HG02973 (cell line): ENCODE measurements around the gene CELA2B.
"Not testable (repeated sequence)": the region's sequence is repeated elsewhere in the genome, so short reads cannot be mapped to it uniquely, and the experiment has no call there.

Experiments
- ATAC-seq: cut with Tn5 transposase; IDR thresholded peaks from one replicate; pipeline ENCODE4 v1.9.1; 2021; ENCODE audit warnings: moderate library complexity; ENCODE audit not compliant: unreplicated experiment

The CELA2B gene

DNA sequence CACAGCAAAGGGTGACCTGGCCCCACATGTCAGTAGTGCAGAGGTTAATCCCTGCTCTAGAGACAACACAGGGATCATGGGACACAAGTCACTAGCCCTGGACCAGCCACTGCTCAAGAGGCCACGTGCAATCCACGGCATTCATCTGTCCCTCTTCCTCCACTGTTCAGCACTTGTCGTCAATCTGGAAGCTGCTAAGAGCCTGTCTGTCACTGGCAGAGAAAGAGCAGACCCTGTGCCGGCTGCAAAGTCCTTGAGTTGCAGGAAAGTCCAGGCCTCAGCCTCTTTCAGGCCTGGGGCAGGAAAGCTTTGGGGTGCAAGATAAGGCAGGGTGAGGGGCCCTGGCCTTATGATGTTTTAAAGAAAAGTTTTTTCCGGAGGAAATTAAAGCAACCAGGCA is 16.7 kb downstream of the CELA2B start:
- no peak for ATAC-seq

- ATAC-seq: no peak
Measured at GRCh38 chr1:15493869-15494390, 18.0 kb downstream of the CELA2B start.

DNA sequence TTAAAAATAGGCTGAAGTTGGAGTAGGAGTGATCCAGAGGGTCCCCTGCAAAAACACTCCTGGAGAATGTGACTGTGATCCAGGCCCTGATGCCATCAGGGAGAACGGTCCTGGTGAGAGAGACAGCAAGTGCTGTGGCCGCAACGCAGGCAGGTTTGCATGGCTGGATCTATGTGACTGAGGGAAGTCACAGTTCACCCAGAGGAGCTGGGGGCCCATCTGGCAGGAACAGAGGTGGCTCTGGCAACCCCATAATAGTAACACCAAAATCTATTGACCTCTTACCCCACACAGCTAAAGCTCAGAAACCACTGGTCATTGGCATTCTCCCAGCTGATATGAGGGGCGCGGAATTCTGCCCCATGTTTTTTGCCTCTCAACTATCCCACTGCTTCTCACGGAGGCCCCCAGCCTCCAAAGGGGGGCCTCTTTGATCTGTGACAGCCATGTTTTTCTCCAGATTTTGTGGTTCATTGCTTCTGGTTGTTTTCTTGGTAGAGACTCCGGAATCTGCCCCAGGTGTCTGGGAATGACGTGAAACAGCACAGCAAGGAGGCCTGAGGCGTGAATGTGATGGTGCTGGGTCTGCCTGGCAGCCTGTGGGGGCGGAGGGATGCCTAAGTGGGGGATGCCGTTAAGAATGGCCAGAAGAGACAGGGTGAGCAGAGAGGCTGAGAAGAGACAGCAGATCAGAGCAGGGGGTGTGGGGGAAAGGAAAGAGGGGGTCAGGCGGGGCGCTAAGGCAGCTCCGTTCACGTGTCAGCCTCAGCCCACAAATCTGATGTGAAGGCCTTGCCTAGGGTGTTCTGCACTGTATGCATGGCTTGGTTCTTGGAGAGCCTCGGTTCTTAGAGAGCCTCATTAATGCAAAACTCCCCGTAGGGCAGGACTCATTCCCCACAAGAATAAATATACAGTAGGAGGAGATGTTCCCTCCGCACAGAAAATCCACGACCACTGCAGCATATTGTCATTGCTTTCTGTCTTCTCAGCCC is 24.6 kb downstream of the CELA2B start:
- ATAC-seq: no peak

GRCh38 chr1:15501208-15502032 is 25.5 kb downstream of the CELA2B start:
- no peak for ATAC-seq

DNA sequence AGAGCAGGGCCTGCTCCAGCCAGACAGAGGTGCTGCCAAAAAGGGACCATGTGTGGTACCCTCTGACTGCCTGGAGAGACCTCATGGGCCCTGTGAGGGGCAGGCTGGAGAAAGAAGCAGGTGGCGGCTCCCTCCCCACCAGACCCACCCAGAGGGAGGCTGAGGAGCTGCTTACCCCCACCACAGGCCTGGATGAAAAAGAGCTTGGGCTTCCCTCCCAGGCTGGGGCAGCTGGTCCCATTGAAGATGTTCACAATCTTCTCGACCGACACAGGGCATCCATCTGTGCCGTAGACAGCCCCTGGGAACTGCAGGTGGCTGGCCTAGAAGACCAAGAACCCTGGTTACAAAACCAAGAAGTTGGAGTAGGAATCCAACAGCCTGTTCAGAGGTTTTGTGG is 28.5 kb downstream of the CELA2B start:
- no peak for ATAC-seq

DNA sequence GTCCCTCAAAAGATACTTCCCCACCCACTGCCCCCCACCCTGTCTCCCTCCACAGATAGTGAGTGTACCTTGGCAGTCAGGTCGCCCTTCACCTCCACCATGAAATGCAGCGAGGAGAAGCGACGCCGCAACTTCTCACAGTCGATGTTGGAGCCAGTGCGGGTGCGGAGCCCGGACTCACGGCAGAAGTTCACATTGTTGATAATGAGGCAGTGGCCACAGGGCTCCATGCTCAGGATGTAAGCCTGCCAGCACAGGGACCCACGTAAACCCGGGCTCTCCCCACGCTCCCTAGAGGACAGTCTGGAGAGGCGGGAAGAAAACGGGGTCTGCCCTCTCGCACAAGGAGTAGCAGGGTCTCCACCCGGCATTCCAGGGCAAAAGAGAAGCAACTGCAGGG is 30.9 kb downstream of the CELA2B start:
- ATAC-seq: no peak

DNA sequence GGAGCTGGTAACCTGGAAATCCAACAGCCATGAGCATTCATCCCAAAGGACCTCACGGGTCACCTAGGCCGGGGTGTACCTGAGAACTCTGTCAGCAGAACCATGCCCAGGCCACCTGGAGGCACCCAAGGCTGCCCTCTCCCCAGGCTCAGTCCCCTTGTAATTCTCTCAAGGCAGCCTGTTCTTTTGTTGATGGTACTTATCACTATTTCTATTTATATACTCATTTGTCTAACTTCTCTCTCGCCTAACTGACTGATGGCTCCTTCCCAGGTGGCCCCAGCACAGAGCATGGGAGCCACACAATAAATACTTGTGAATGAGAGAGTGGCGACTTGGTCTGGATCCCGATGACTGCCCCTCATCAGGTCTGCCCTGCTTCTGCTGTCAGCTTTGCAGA is 31.4 kb downstream of the CELA2B start:
- no peak for ATAC-seq

GRCh38 chr1:15508700-15509487 is 33.0 kb downstream of the CELA2B start:
- no peak for ATAC-seq

DNA sequence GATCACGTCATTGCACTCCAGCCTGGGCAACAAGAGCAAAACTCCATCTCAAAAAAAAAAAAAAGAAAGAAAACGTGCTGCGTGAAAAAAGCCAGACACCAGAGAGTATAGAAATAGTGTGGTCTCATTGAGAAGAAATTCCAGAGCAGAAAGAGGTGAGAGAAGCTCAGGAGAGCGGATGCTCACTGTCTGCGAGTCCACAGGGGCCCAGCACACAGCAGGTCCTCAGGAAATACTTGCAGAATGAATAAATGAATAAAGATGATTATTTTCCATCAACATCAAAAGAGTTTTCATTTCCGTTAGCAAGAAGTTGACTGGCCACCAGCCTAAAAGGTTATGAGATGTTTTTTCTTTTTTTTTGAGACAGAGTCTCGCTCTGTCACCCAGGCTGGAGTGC is 33.7 kb downstream of the CELA2B start:
- no peak for ATAC-seq

- ATAC-seq: no peak
Measured at GRCh38 chr1:15510611-15511405, 34.9 kb downstream of the CELA2B start.

DNA sequence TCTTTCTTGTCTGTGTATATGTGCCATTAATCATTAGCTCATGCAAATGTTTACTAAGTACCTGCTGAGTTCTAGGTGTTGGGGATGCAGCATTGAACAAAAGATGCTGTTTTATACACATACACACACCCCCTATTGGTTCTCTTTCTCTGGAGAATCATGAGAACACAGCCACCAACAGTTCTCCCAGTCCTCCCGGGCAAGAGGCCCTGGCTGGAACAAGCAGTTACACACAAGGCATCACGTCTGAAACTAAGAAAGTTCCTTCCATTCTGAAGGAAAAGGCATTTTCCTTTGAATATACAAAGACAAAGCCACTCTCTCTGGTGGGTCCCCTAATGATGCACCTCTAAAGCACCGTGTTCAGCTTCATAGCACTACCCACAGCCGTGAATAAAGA is 37.3 kb downstream of the CELA2B start:
- no peak for ATAC-seq

GRCh38 chr1:15513919-15514318 is 38.0 kb downstream of the CELA2B start:
- no peak for ATAC-seq

DNA sequence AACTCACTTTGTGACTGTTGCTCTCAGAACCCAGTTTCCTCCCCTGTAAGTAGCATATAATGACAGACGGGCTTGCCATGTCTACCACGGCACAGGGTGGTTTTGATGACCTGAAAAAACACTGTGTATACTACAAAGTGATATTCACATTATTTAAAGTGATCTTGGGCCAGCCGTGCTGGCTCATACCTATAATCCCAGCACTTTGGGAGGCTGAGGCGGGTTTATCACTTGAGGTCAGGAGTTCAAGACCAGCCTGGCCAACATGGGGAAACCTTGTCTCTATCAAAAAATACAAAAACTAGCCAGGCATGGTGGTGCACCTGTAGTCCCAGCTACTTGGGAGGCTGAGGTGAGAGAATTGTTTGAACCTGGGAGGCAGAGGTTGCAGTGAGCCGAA is 38.7 kb downstream of the CELA2B start:
- not testable (repeated sequence) for ATAC-seq

GRCh38 chr1:15515022-15515663 is 39.2 kb downstream of the CELA2B start:
- peak; percentile 50 for ATAC-seq

- ATAC-seq: no peak
Measured at GRCh38 chr1:15519625-15520024, 43.7 kb downstream of the CELA2B start.

- not testable (repeated sequence) for ATAC-seq
Measured at GRCh38 chr1:15521206-15521906, 45.5 kb downstream of the CELA2B start.

- no peak for ATAC-seq
Measured at GRCh38 chr1:15522551-15522950, 46.6 kb downstream of the CELA2B start.

DNA sequence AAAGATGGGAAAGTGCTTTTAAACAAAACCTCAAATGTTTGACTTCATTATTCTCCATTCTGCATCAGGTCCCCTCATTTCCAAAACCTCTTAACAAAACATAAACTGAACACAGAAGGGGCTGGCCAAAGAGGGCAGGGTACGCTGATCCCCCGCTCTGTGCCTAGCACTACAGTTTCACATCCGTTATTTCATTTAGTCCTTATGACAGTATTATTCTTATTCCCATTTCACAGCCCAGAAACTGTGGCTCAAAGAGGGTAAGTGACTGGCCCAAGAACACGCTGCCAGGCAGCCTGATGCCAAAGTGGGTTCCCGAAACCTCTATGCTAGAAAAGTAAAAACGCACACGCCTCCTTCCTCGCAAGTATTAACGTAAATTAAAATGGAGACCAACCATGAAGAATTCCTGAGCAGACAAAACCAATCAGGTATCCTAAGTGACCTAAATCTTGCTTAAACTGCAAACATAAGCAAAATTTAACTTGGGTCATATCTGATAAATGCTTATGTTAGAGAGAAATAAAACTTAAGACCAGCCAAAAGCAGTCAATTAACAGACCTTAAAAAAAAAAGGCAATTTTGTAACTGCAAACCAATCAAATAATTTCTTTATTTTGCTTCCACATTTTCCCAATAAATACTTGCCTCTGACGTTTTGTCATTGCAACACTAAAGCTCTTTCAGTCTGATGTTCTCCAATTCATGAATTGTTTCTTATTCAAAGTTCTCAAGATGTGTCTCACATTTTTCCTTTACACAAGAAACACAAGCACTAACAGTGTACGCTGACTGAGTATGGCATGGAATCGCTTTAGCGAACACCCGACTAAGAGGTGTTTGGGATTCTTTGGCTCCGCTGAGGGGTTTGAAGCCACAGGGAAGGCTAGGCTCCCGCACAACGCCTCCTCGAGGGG is 47.5 kb downstream of the CELA2B start:
- no peak for ATAC-seq
